ENCODE results near the gene JAML. TPM values are rescaled to one million over a fixed set of nuclear protein-coding genes. Genes with fewer than 3 reads are reported as not detected.
A peak's percentile ranks its signal among the peaks of the same experiment; 100 is the strongest.

The JAML gene
- total and polyA plus RNA-seq, 2 of the 4 experiments (the other 2 are of a cell fraction), result not detected

DNA sequence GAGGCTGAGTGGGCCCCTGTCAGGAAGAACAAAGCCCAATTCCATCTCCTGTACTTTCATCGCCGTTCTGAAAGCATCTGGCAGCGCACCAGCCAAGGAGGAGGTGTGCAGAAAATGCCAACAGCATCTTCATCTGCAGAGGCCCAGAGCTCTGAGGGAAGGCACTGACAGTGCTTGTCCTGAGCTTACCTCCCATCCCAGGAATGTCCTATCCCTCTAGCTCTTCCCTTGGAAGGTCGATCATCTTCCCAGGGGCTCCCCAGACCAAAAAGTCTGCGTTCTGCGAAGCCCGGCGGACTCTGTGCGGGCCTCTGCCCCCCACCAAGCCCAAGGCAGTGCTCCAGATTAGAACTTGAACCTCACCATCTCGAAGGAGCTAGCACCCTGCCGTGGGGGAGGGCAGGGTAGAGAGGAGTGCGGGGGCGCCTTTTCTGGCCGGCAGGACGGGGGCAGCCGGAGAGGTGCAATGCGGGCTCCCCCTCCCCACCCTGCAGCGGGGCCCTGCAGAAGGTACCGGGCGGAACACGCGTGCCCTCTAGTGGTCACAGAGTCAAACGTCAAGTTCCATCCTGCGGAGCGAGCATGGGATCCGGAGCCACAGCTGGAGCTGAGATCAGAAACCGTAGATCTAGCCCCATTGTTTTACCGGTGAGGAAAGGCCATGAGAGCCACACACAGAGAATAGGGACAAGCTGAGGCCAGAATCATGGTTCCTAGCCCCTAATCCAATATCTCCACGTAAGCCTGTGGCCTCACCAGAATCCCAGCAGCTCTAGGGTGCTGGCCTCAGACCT lies 53.3 kb downstream of the JAML start:
- Histone ChIP-seq H3K9ac (ENCODE audit: low read depth, low read length) (no peak overlapping the region), H3K14ac (replicated peaks; ENCODE audit: low read depth, low read length) (no peak overlapping the region), H3K9me1 (ENCODE audit: insufficient read depth, low read length) (no peaks in the 10 kb centered on the region), H4K20me1 (ENCODE audit: insufficient read depth, low read length) (no peaks in the 10 kb centered on the region), H3K79me1 (ENCODE audit: low read depth in 1 of 2, low read length in 2 of 2) (no peaks in the 10 kb centered on the region), H2AFZ (replicated peaks; ENCODE audit: low read length, poor library complexity) (peak overlapping the region; percentile 80), H4K91ac (ENCODE audit: insufficient read depth, low read depth, low read length) (no peak overlapping the region), H3K27ac (ENCODE audit: insufficient read depth, low read length) (no peak overlapping the region), H3K23ac (ENCODE audit: low read depth, low read length) (no peak overlapping the region), H3K56ac (ENCODE audit: extremely low read depth, insufficient read depth, low read length) (no peak overlapping the region), H3K4ac (ENCODE audit: low read depth, low read length) (no peak overlapping the region), H4K5ac (ENCODE audit: low read depth, low read length) (no peak overlapping the region), H2BK20ac (ENCODE audit: low read depth, low read length) (no peak overlapping the region), H3K4me3 (ENCODE audit: insufficient read depth, low read depth, low read length) (no peak overlapping the region), H3K4me2 (ENCODE audit: low read depth, low read length) (no peak overlapping the region), H3K27me3 (ENCODE audit: control insufficient read depth, insufficient read depth, low read length) (peaks cover 26% of the 10 kb centered on the region), H2BK120ac (ENCODE audit: low read depth, low read length) (no peak overlapping the region), H3K36me3 (ENCODE audit: control insufficient read depth, insufficient read depth, low read length) (no peaks in the 10 kb centered on the region), H2BK5ac (ENCODE audit: low read depth, low read length, poor library complexity, severe bottlenecking) (no peak overlapping the region), H3K4me1 (ENCODE audit: control insufficient read depth, insufficient read depth, low read length) (peaks cover 5% of the 10 kb centered on the region; the same call in 1 of the 2 replicates), H3K9me3 (ENCODE audit: control insufficient read depth, insufficient read depth, low read length) (no peaks in the 10 kb centered on the region), H2AK5ac (ENCODE audit: low read depth, low read length) (no peak overlapping the region), H4K8ac (ENCODE audit: low read depth in 2 of 2, low read length in 2 of 2) (no peak overlapping the region), H2BK15ac (ENCODE audit: low read depth, low read length) (no peak overlapping the region), H2AK9ac (replicated peaks; ENCODE audit: low read depth, low read length, poor library complexity) (peak overlapping the region; percentile 48), H3K18ac (ENCODE audit: low read depth, low read length) (no peak overlapping the region)
- intact Hi-C loops (cut with micrococcal nuclease), result loop anchor here (1.0 kb wide), 1 partner anchor 26 kb away; no protein-coding TSS in a partner anchor
- in situ Hi-C loops (cut with MboI; ENCODE audit: low sequenced_read_pairs), result no loop called here
- peak; percentile 36 for DNase-seq
- peak; percentile 93 for ATAC-seq (ENCODE audit: low read depth)
- POLR2A ChIA-PET (ENCODE audit: unreplicated experiment), result no interaction called here
- TF ChIP-seq RAD21 (IDR thresholded peaks at IDR 0.05; ENCODE audit: low read length) (peak; percentile 70), SMC3 (IDR thresholded peaks at IDR 0.05; ENCODE audit: low read depth, low read length) (peak; percentile 53), BHLHE40 (IDR thresholded peaks at IDR 0.05; ENCODE audit: low read depth, low read length) (no peak)
- TF ChIP-seq, protein P1, sequence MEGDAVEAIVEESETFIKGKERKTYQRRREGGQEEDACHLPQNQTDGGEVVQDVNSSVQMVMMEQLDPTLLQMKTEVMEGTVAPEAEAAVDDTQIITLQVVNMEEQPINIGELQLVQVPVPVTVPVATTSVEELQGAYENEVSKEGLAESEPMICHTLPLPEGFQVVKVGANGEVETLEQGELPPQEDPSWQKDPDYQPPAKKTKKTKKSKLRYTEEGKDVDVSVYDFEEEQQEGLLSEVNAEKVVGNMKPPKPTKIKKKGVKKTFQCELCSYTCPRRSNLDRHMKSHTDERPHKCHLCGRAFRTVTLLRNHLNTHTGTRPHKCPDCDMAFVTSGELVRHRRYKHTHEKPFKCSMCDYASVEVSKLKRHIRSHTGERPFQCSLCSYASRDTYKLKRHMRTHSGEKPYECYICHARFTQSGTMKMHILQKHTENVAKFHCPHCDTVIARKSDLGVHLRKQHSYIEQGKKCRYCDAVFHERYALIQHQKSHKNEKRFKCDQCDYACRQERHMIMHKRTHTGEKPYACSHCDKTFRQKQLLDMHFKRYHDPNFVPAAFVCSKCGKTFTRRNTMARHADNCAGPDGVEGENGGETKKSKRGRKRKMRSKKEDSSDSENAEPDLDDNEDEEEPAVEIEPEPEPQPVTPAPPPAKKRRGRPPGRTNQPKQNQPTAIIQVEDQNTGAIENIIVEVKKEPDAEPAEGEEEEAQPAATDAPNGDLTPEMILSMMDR (conservative IDR thresholded peaks at IDR 0.05; ENCODE audit: low read depth, low read length), result peak; percentile 70
- 33% methylated on average over 2 of the region's 29 CpGs; no CpG with 5 or more reads in 1 of the 2 experiments for WGBS, 2 experiments (ENCODE audit: extremely low coverage in 2 of 2, insufficient read length in 1 of 2)
- CTCF ChIA-PET, result interaction anchor here (0.6 to 1.5 kb wide), 11 partner anchors 8 to 371 kb away, joined by 3 to 7 read pairs (median 3); no protein-coding TSS in a partner anchor
- BruUV-seq (replicated peaks), result no TSS peak
- dilution Hi-C loops (cut with HindIII; ENCODE audit: low sequenced_read_pairs, unreplicated experiment), result no loop called here
